ENCODE results near the gene RFX7. TPM values are rescaled to one million over a fixed set of nuclear protein-coding genes. Genes with fewer than 3 reads are reported as not detected.
A peak's percentile ranks its signal among the peaks of the same experiment; 100 is the strongest.
"Not testable (repeated sequence)": the region's sequence is repeated elsewhere in the genome, so short reads cannot be mapped to it uniquely, and the experiment has no call there.

RFX7 gene
- total RNA-seq, 2 experiments from 2014 or later, result 29.4 to 30.5 TPM

GRCh38 chr15:56208641-56209155, 35.0 kb downstream of the RFX7 start:
- ChIA-PET CTCF (interaction anchor here (0.9 to 1.4 kb wide), 2 partner anchors 9 to 37 kb away, joined by 3 to 4 read pairs; no protein-coding TSS in a partner anchor), POLR2A (interaction anchor here (0.6 kb wide), 1 partner anchor 34 kb away, joined by 4 read pairs; no protein-coding TSS in a partner anchor)
- Mint-ChIP-seq H3K27ac (peak overlapping the region; percentile 78), H3K36me3 (ENCODE audit: low read depth) (peaks cover 39% of the 10 kb centered on the region), H3K4me3 (no peak overlapping the region), H3K9me3 (peaks cover 16% of the 10 kb centered on the region), H3K4me1 (ENCODE audit: low read depth) (peaks cover 68% of the 10 kb centered on the region), H3K27me3 (no peaks in the 10 kb centered on the region)
- TF ChIP-seq CTCF (IDR thresholded peaks at IDR 0.05), result no peak
- DNase-seq (no peak), ATAC-seq (no peak)
- intact Hi-C loops (cut with micrococcal nuclease), result no loop called here

GRCh38 chr15:56208185-56208584, 35.5 kb downstream of the RFX7 start:
- ATAC-seq, result no peak
- Mint-ChIP-seq H3K4me1 (ENCODE audit: low read depth) (peaks cover 73% of the 10 kb centered on the region), H3K36me3 (ENCODE audit: low read depth) (peaks cover 35% of the 10 kb centered on the region), H3K4me3 (no peak overlapping the region), H3K27ac (peak overlapping the region; percentile 78), H3K9me3 (peaks cover 16% of the 10 kb centered on the region), H3K27me3 (no peaks in the 10 kb centered on the region)
- ChIA-PET POLR2A (interaction anchor here (0.6 kb wide), 1 partner anchor 33 kb away, joined by 4 read pairs; no protein-coding TSS in a partner anchor), CTCF (interaction anchor here (0.9 to 1.4 kb wide), 3 partner anchors 8 to 37 kb away, joined by 3 to 4 read pairs (median 4); no protein-coding TSS in a partner anchor)
- no peak for TF ChIP-seq CTCF (IDR thresholded peaks at IDR 0.05)
- intact Hi-C loops (cut with micrococcal nuclease), result no loop called here
- no peak for DNase-seq

- Mint-ChIP-seq H3K36me3 (ENCODE audit: low read depth) (peaks cover 34% of the 10 kb centered on the region), H3K4me3 (no peak overlapping the region), H3K9me3 (peaks cover 16% of the 10 kb centered on the region), H3K4me1 (ENCODE audit: low read depth) (peaks cover 77% of the 10 kb centered on the region), H3K27ac (peak overlapping the region; percentile 78), H3K27me3 (no peaks in the 10 kb centered on the region)
- DNase-seq (peak; percentile 13), ATAC-seq (no peak)
- intact Hi-C loops (cut with micrococcal nuclease), result no loop called here
- no peak for TF ChIP-seq CTCF (IDR thresholded peaks at IDR 0.05)
- POLR2A ChIA-PET, result no interaction called here
- CTCF ChIA-PET, result interaction anchor here (1.3 kb wide), 1 partner anchor 37 kb away, joined by 4 read pairs; no protein-coding TSS in a partner anchor
Measured at GRCh38 chr15:56207711-56208110, 36.0 kb downstream of the RFX7 start.

GRCh38 chr15:56207092-56207491, 36.6 kb downstream of the RFX7 start:
- Mint-ChIP-seq H3K4me3 (no peak overlapping the region), H3K27me3 (no peaks in the 10 kb centered on the region), H3K36me3 (ENCODE audit: low read depth) (peaks cover 31% of the 10 kb centered on the region), H3K9me3 (peaks cover 13% of the 10 kb centered on the region), H3K27ac (peak overlapping the region; percentile 59), H3K4me1 (ENCODE audit: low read depth) (peaks cover 76% of the 10 kb centered on the region)
- DNase-seq (no peak), ATAC-seq (peak; percentile 79)
- ChIA-PET CTCF (interaction anchor here (1.3 kb wide), 1 partner anchor 37 kb away, joined by 4 read pairs; no protein-coding TSS in a partner anchor), POLR2A (no interaction called here)
- intact Hi-C loops (cut with micrococcal nuclease), result no loop called here
- no peak for TF ChIP-seq CTCF (IDR thresholded peaks at IDR 0.05)

GRCh38 chr15:56205061-56205876, 38.4 kb downstream of the RFX7 start:
- ATAC-seq (no peak), DNase-seq (no peak)
- H3K4me3 Mint-ChIP-seq, result no peak overlapping the region
- POLR2A ChIA-PET, result no interaction called here
- intact Hi-C loops (cut with micrococcal nuclease), result no loop called here
- no peaks in the 10 kb centered on the region for H3K27me3 Mint-ChIP-seq
- H3K27ac Mint-ChIP-seq, result peak overlapping the region; percentile 44
- no peak for TF ChIP-seq CTCF (IDR thresholded peaks at IDR 0.05)
- no peaks in the 10 kb centered on the region for H3K9me3 Mint-ChIP-seq
- CTCF ChIA-PET, result interaction anchor here (1.4 kb wide), 1 partner anchor 40 kb away, joined by 3 read pairs; no protein-coding TSS in a partner anchor
- H3K4me1 Mint-ChIP-seq (ENCODE audit: low read depth), result peaks cover 72% of the 10 kb centered on the region
- H3K36me3 Mint-ChIP-seq (ENCODE audit: low read depth), result peaks cover 16% of the 10 kb centered on the region

- DNase-seq; H3K27me3 Mint-ChIP-seq; H3K4me3 Mint-ChIP-seq; ATAC-seq; intact Hi-C loops (cut with micrococcal nuclease); H3K27ac Mint-ChIP-seq; H3K9me3 Mint-ChIP-seq; CTCF ChIA-PET: not testable (repeated sequence)
- Mint-ChIP-seq H3K4me1 (ENCODE audit: low read depth) (peaks cover 73% of the 10 kb centered on the region), H3K36me3 (ENCODE audit: low read depth) (peaks cover 11% of the 10 kb centered on the region)
- POLR2A ChIA-PET, result interaction anchor here (0.7 kb wide), 1 partner anchor 291 kb away, joined by 3 read pairs; no protein-coding TSS in a partner anchor
Measured at GRCh38 chr15:56203312-56203922, 40.3 kb downstream of the RFX7 start.

All from activated CD8-positive, alpha-beta T cell treated with anti-CD3 and anti-CD28 coated beads for 36 hours (primary cell).